H54 (cell line): ENCODE data around the gene CHMP2B.
"Not testable (repeated sequence)": the region's sequence is repeated elsewhere in the genome, so short reads cannot be mapped to it uniquely, and the experiment has no call there.

Experiments used
- DNase-seq: peaks from one replicate; pipeline ENCODE4 v3.0.0; 2011; ENCODE audit warnings: low spot score, mixed read lengths; ENCODE audit not compliant: insufficient read length
- FAIRE-seq: peaks from 3 replicates; lab custom pipeline; 2011; peaks lifted over from hg19 to GRCh38; lab: Jason Lieb, UNC
- POLR2A ChIP-seq: IDR thresholded peaks from 2 replicates; pipeline ENCODE4 v1.6.1; 2011; ENCODE audit warnings: low read depth, mild to moderate bottlenecking, low read length

The CHMP2B gene

DNA sequence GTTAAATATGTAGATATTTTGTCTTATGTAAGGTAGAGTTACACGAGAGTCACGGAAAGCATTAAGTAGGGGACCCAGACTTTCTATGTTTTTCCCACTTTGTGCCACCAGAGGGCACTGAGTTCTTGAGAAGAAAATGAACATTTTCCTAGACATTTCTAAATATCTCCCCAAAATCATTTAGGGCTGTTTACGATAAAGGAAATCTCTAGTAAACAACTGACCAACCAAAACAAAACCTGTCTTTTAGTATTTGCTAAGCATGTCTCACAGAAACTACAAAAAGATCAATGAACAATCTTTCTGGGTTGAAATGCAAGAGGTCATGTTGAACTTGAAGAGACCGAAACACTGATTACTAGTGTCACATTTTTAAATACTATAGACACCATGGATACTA, 33.2 kb downstream of the CHMP2B start:
- no peak for TF ChIP-seq POLR2A
- FAIRE-seq (peak; percentile 57), DNase-seq (no peak)

DNA sequence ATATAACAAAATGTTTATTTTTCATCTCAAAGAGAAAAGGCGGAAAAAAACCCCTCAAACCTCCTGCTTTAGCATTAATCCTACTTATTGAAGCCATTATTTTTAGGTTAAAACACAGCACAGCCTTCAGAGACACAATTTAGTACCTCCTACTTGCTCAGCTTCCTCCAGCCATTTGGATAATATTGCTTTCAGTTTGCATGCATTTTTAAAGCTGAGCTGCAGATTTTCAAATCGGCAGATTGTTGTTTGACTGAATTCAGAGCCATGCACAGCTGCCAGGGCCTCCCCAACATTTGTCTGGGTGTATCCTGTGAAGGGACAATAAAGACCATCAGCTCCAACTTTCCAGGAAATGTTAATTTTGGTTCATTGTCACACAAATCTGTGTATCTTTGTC, 34.8 kb downstream of the CHMP2B start:
- FAIRE-seq (peak; percentile 15), DNase-seq (no peak)

DNA sequence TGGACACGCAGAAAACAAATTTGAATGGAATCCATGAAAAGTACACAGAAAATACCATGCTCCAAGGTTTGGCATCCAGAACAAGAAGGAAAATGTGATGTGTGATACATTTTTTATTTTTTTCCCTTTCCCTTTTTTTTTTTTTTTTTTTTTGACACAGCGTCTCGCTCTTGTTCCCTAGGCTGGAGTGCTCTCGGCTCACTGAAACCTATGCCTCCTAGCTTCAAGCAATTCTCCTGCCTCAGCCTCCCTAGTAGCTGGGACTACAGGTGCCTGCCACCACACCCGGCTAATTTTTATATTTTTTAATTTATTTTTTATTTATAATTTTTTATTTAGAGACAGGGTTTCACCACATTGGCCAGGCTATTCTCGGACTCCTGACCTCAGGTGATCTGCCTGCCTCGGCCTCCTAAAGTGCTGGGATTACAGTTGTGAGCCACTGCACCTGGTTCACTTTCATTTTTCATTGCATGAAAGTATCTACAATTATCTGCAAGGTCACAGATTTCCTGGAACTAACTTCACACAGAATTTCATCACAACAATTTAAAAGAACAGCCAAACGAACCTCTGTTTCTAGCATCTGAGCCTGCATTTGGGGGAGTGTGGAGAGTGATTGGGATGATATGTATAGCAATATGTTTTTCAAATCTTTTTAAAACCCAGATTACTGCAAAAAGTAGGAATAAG, 41.0 kb downstream of the CHMP2B start:
- FAIRE-seq (no peak), DNase-seq (no peak)
- TF ChIP-seq POLR2A: no peak

More for the DNA sequence above, 34.8 kb downstream of the CHMP2B start:
- no peak for TF ChIP-seq POLR2A

DNA sequence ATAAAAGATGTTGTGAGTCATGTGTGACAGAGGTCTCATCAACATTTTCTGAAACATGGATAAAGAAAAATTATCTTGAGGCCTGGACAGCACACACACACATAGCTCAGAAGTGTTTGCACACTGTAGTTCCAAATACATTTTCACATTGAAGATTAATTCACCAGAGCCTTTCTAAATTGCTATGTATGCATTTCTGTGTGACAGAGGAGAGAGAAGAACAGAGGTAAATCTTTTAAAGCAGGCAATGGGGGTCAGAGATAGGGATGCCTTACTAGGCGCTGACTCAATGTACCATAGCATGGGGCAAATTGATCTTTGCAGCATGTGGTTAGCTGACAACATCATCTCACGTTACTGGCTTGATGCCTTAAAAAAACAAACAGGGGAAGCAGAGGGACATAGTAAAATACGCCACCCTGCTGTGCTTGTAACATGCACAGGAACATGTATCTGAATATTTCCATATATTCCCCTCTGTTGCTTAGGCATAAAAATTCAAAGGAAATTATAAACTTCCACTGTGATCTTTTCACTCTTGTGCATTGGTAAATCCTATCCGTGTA, 41.6 kb downstream of the CHMP2B start:
- DNase-seq (no peak), FAIRE-seq (peak; percentile 66)
- no peak for TF ChIP-seq POLR2A

DNA sequence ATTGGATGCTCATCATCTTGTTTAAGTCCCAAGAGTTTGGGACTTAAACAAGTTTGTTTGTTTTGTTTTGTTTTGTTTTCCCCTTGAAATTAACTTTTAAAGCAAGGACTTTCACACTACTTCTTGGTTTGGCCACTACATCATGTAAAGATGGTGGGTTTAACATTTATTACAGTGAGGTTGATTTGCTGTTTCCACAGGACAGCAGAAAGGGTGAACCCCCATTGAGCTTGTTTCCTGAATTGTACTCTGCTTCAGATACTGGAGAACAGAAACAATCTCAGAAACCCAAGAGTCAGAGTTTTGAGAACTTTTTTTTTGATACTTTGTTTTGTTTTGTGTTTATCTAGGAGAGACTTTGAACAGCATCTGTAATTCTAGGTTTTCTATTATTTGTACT, 42.6 kb downstream of the CHMP2B start:
- no peak for TF ChIP-seq POLR2A
- FAIRE-seq (no peak), DNase-seq (no peak)

DNA sequence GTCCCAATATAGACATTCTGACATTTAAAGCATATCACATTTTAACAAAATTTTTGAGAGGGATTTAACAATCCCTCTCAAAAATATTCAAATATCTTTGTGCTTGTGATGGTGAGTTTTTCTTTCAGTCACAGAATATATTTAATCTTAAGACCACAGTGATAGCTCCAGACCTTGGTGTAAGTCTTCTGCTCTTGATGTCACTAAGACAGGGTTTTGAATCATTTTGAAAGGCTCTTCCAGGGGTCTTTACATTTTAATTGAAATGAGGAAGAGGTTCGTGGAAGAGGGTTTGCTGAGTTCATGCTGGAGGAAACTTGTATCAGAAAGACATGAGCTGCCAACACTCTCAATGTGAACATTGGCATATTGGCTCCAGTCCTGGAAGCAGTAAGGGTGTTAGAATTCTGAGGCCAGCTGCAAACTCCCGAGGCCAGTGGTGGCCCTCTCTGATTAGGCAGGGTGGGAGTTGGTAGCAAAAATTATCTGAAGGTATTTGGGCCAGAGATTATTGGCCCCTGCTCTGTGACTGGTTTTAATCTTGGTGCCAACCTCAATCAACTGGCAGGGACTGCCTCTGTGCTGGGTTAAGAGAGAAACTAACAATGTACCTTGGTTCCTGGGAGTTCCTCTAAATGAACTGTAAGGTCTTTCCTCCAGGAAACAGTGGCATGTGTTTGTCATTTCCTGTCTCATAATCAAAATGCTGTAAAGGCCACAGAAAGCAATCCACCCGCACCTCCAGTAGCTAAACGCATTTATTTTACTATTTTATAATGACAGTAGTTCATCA, 44.0 kb downstream of the CHMP2B start:
- DNase-seq (no peak), FAIRE-seq (no peak)
- no peak for TF ChIP-seq POLR2A

DNA sequence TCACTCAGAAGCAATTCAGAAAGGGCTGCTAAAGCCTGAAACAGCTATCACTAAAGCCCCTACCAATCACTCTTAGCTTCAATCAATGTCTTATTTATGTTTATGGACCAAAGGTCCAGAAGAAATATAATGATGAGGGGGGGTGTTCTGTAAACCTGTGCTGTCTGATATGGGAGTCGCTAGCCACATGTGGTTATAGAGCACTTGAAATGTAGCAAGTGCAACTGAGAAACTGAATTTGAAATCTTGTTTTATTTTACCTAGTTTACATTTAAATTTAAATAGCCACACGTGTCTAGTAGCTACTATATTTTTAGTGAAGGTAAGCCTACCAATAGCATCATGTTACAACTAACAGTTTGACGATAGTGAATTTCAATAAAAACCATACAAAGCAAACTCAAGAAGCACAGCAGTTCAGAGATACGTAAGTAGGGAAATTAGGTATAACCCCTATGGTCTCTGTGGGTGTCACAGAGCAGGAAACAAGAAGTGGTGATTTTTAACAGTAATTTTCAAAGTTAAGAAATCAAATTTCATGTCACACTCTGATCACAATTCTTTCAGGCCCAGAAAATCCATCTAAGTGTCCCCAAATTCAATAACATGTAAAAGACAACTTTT, 45.7 kb downstream of the CHMP2B start:
- no peak for FAIRE-seq
- no peak for DNase-seq
- TF ChIP-seq POLR2A: no peak

DNA sequence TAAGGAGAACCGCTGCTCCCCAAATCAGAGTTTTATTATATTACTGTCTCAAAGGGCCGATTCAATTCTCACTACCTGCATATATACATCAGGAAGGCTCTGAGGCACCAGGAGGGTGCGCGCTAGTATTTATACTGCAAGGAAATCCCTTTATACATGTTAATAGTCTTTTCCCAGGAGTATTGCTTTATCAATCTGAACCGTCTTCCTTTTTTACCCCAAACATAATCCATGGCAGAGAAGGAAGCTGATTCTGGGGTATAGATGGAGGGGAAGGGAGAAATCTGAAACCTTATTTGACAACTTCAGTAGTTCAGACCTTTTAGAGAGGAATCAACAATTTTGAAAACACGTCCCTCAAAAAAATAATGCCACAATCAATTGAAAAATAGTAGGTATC, 49.4 kb downstream of the CHMP2B start, which contains the start of gene POU1F1:
Gene POU1F1, minus strand, starts transcription at position 101 of the 400 bp plus-strand sequence. CDS start 122 bp downstream, outside the sequence.
- no peak for DNase-seq
- no peak for TF ChIP-seq POLR2A
- no peak for FAIRE-seq

DNA sequence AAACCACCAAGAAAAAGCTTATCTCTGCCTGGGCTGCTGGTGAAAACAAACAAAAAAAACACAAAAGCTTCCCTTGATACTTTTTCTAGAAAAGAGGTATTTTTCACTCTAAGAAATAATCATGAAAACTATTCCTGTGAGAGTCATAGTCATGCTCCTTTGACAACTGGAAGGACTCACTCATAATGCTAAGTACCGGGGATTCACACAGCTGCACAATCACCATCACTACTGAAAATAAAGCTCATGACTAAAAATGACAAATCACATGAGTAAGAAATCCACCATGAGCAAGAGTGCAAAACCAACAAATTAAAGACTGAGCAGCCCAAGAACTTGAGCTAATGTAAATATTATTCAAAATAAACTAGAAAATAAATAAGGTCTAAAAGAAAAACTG, 59.9 kb downstream of the CHMP2B start:
- DNase-seq (peak; percentile 4), FAIRE-seq (peak; percentile 41)
- no peak for TF ChIP-seq POLR2A

DNA sequence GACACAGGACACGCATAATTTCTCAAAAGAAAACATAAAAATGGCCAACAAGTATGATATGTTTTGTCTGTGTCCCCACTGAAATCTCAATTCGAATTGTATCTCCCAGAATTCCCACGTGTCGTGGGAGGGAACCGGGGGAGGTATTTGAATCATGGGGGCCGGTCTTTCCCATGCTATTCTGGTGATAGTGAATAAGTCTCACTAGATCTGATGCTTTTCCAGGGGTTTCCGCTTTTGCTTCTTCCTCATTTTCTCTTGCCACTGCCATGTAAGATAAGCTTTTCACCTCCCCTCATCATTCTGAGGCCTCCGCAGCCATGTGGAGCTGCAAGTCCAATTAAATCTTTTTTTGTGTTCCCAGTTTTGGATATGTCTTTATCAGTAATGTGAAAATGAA, 61.3 kb downstream of the CHMP2B start:
- DNase-seq: no peak
- no peak for FAIRE-seq
- TF ChIP-seq POLR2A: no peak

DNA sequence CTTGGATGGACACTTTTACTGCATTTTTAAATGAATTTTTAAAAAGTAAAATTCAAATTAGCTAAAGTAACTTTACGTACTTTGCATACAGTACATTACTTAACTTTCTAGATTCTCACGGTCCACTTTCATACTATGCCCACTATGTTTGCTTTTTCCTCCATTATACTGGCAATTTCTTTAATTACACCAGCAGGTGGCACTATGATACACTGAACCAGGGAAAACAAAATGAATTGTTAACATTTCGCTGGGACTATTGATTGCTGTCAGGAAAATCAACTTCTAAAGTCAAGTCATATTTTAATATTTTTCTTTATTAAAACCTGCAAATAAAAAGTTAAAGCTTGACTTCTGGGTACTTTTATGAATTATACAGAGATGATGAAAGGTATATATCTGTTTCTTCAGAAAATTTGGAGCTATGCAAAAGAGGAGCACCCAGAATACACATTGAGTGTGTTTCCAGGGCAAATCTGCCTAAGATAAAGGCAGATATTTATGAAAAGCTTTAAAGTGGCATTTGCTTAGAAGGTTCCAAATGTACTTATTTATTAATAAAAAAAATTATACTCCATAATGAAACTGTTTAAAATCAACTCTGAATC, 71.1 kb downstream of the CHMP2B start:
- peak; percentile 76 for FAIRE-seq

DNA sequence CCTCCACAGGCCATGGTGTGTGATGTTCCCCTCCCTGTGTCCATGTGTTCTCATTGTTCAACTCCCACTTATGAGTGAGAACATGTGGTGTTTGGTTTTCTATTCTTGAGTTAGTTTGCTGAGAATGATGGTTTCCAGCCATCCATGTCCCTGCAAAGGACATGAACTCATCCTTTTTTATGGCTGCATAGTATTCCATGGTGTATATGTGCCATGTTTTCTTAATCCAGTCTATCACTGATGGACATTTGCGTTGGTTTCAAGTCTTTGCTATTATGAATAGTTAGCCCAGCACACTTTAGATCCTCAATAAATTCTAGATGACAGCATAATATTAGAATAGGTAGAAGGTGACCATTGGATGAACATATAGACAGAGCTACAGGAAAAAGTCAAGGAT, 77.9 kb downstream of the CHMP2B start:
- DNase-seq, FAIRE-seq: not testable (repeated sequence)

More for the DNA sequence above, 71.1 kb downstream of the CHMP2B start:
- DNase-seq: no peak
- no peak for TF ChIP-seq POLR2A
